Testis (tissue), 2 donors: ENCODE data around the gene RNF40.
"Not testable (repeated sequence)": the region's sequence is repeated elsewhere in the genome, so short reads cannot be mapped to it uniquely, and the experiment has no call there.

Source experiments
- CTCF ChIP-seq, 3 experiments: fragments of 450-650 bp in 2 of 3; fragments of 200-600 bp in 1 of 3; sonication (generic) in 1 of 3; IDR thresholded peaks; one replicate each; pipeline ENCODE4 v1.5.1; 2016 to 2019; ENCODE audit warnings: antibody characterized with exemption in 3 of 3, mild to moderate bottlenecking in 2 of 3, moderate library complexity in 1 of 3
- POLR2A ChIP-seq: fragments of 450-650 bp; IDR thresholded peaks from one replicate; pipeline ENCODE4 v1.6.1; 2017; ENCODE audit warnings: antibody characterized with exemption, mild to moderate bottlenecking, moderate library complexity

DNA sequence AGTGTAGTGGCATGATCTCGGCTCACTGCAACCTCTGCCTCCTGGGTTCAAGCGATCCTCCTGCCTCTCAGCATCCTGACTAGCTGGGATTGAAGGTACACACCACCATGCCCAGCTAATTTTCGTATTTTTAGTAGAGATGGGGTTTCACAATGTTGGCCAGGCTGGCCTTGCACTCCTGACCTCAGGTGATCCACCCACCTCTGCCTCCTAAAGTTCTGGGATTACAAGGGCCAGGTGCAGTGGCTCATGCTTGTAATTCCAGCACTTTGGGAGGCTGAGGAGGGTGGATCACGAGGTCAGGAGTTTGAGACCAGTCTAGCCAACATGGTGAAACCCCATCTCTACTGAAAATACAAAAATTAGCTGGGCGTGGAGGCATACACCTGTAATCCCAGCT is 47.6 kb downstream of the RNF40 start:
- TF ChIP-seq CTCF (IDR thresholded peaks at IDR 0.05); POLR2A: not testable (repeated sequence)
